Tibial nerve (tissue), 4 donors: ENCODE data around the gene DKC1. TPM values are rescaled to one million over a fixed set of nuclear protein-coding genes. Genes with fewer than 3 reads are reported as not detected.

Experiments
- DNase-seq, 2 donors: peaks; one replicate each; pipeline ENCODE4 v3.0.0-alpha.2; 2019; ENCODE audit warnings: low spot score in 2 of 2
- H3K27ac ChIP-seq, 4 donors: fragments of 200-600 bp; sonication (generic) in 3 of 4; one replicate each; pipeline ENCODE4 v1.5.1; 2017 to 2019; ENCODE audit warnings: mild to moderate bottlenecking in 1 of 4
- H3K27me3 ChIP-seq, 2 donors: fragments of 200-600 bp; sonication (generic) in 1 of 2; one replicate each; pipeline versions ENCODE4 v1.5.1 to v1.6.0; 2017 to 2019
- H3K36me3 ChIP-seq, 3 donors: fragments of 200-600 bp; sonication (generic); one replicate each; pipeline ENCODE4 v1.5.1; 2018 to 2019
- H3K4me1 ChIP-seq, 4 donors: fragments of 200-600 bp; sonication (generic) in 3 of 4; one replicate each; pipeline ENCODE4 v1.5.1; 2017 to 2019
- H3K4me3 ChIP-seq, 4 donors: fragments of 200-600 bp; sonication (generic) in 3 of 4; one replicate each; pipeline ENCODE4 v1.5.1; 2017 to 2019; ENCODE audit warnings: mild to moderate bottlenecking in 1 of 4, moderate library complexity in 1 of 4
- H3K9me3 ChIP-seq, 4 donors: fragments of 200-600 bp; sonication (generic) in 3 of 4; one replicate each; pipeline ENCODE4 v1.5.1; 2017 to 2019
- CTCF ChIP-seq, 5 experiments: fragments of 200-600 bp in 3 of 5; fragments of 450-650 bp in 2 of 5; sonication (generic) in 3 of 5; IDR thresholded peaks; one replicate each; pipeline ENCODE4 v1.5.1; 2016 to 2019; ENCODE audit warnings: antibody characterized with exemption in 5 of 5, mild to moderate bottlenecking in 3 of 5, moderate library complexity in 2 of 5
- EP300 ChIP-seq, 2 donors: sonication (generic); formaldehyde crosslinking; IDR thresholded peaks; one replicate each; pipeline ENCODE4 v1.6.1; 2017; ENCODE audit warnings: antibody characterized with exemption in 2 of 2, mild to moderate bottlenecking in 1 of 2
- POLR2A ChIP-seq, 2 donors: fragments of 450-650 bp; IDR thresholded peaks; one replicate each; pipeline ENCODE4 v1.6.1; 2017; ENCODE audit warnings: antibody characterized with exemption in 2 of 2, mild to moderate bottlenecking in 2 of 2, moderate library complexity in 2 of 2
- WGBS, 2 donors: methylation state at CpG; one replicate each; pipeline ENCODE4 v1.1.5; 2018; 5-methylcytosine and 5-hydroxymethylcytosine counted together
- total RNA-seq, 4 donors: library from RNA; depleted of rRNA; stranded (reverse); fragments of >200 nt; gene quantifications; one replicate each; pipeline ENCODE4 v1.1.0, GENCODE V29; 2016

DKC1 gene
- total RNA-seq, 4 donors from 2014 or later: 24.1 to 37.8 (median 29.4) TPM

- TF ChIP-seq EP300 (IDR thresholded peaks at IDR 0.05) (peak in 1 of 2 donors; percentile 49), CTCF (IDR thresholded peaks at IDR 0.05) (no peak), POLR2A (IDR thresholded peaks at IDR 0.05) (no peak)
- DNase-seq: peak in 1 of 2 donors; percentile 52
- Histone ChIP-seq H3K4me1 (peaks cover 0 to 73% (median 22%) of the 10 kb centered on the region in 4 donors), H3K27me3 (no peaks in the 10 kb centered on the region), H3K36me3 (no peaks in the 10 kb centered on the region), H3K27ac (peak overlapping the region in 3 of 4 donors; percentile 66 to 83 (median 71)), H3K9me3 (no peaks in the 10 kb centered on the region), H3K4me3 (no peak overlapping the region)
- 53 to 59% methylated on average over 4 to 7 of the region's 7 CpGs for WGBS, 2 donors
These were observed 26.8 kb upstream of the DKC1 start for GRCh38 chrX:154735695-154736393.

- no peaks in the 10 kb centered on the region for H3K36me3 ChIP-seq
- peaks cover 0 to 60% (median 16%) of the 10 kb centered on the region in 4 donors for H3K4me1 ChIP-seq
These were observed 25.5 kb upstream of the DKC1 start for GRCh38 chrX:154737136-154737535.

DNA sequence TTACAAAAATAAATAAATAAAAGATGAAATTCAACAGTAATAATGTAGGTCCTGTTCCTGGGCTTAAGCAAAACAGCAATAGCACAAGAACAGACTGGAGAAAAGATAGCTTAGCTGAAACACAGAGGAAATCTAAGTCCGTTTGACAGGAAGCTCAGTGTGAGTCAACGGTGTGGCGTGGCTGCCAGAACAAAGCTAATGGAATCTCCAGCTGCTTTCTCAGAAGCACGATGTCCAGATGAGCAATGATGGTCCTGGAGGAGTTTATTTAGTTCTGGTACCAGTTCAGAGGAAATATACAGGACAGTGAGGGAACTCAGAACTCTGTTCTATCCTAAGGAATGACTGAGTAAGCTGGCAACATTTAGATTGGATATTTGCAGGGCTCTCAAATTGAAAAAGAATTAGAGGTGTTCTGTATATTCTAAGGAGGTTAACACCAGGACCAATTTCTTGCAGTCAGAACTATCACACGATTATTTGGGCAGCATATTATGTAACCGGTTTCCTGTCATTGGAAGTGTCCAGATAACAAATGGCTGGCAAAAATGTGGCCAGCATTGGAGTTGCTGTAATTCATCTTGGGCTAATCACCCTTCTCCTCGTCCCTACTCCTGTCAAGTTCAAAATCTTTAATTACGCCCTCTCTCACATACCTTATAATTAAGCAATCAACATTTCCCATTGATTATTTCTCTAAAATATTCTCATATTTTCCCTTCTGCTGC is 24.5 kb upstream of the DKC1 start:
- 46 to 51% methylated on average over 8 of the region's 8 CpGs for WGBS, 2 donors
- Histone ChIP-seq H3K9me3 (no peaks in the 10 kb centered on the region), H3K27me3 (no peaks in the 10 kb centered on the region), H3K4me1 (peaks cover 0 to 49% (median 12%) of the 10 kb centered on the region in 4 donors), H3K36me3 (no peaks in the 10 kb centered on the region), H3K27ac (peak overlapping the region in 3 of 4 donors; percentile 19 to 83 (median 33)), H3K4me3 (no peak overlapping the region)
- DNase-seq: no peak
- TF ChIP-seq EP300 (IDR thresholded peaks at IDR 0.05) (peak in 1 of 2 donors; percentile 48), CTCF (IDR thresholded peaks at IDR 0.05) (no peak), POLR2A (IDR thresholded peaks at IDR 0.05) (no peak)

More at GRCh38 chrX:154737136-154737535, 25.5 kb upstream of the DKC1 start:
- H3K27me3 ChIP-seq: no peaks in the 10 kb centered on the region
- no peak overlapping the region for H3K4me3 ChIP-seq
- H3K27ac ChIP-seq: peak overlapping the region in 2 of 4 donors; percentile 33 to 83
- 91 to 96% methylated on average over 5 of the region's 5 CpGs for WGBS, 2 donors
- TF ChIP-seq EP300 (IDR thresholded peaks at IDR 0.05) (no peak), POLR2A (IDR thresholded peaks at IDR 0.05) (no peak), CTCF (IDR thresholded peaks at IDR 0.05) (no peak)
- DNase-seq: no peak
- no peaks in the 10 kb centered on the region for H3K9me3 ChIP-seq

DNA sequence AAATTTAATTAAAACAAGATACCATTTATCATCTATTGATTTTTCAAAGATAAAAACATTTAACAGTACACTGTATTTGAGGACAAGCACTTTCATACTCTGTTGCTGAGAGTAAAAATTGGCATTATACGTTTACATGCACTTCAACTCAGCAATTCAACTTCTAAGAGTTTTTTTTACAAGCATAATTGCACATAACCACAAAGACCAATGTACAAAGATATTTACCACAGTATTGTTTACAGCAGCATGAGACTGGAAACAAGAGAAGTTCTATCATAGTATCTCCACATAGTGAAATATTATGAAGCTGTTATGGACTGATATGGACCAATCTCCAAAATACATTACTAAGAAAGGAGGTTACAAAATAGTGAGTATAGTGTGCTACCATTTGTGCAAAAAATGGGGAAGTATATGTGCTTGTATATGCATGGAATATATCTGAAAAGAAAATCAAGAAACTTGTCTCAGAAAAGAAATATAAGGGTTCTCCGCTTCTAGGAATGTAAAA is 22.7 kb upstream of the DKC1 start:
- Histone ChIP-seq H3K4me3 (no peak overlapping the region), H3K36me3 (no peaks in the 10 kb centered on the region), H3K4me1 (peaks cover 0 to 31% (median 9%) of the 10 kb centered on the region in 4 donors), H3K9me3 (no peaks in the 10 kb centered on the region), H3K27ac (no peak overlapping the region), H3K27me3 (no peaks in the 10 kb centered on the region)
- no peak for TF ChIP-seq EP300 (IDR thresholded peaks at IDR 0.05)
- no peak for TF ChIP-seq POLR2A (IDR thresholded peaks at IDR 0.05)
- TF ChIP-seq CTCF (IDR thresholded peaks at IDR 0.05): no peak
- 71 to 83% methylated on average over 2 of the region's 2 CpGs for WGBS, 2 donors
- DNase-seq: no peak

DNA sequence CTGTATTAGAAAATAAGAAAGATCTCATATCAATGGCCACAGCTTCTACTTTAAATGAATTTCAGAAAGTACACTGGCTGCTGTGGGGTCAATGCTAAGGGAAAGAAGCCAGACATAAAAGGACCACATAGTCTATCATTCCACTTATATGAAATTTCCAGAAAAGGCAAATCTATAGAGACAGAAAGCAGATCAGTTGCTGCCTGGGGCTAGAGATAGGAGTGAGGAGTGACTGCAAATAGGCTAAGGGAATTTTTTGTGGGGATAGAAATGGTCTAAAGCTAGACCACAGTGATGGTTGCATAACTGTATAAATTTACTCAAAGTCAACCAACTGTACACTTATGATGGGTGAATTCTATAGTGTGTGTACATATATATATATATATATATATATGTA is 20.1 kb upstream of the DKC1 start:
- H3K27ac ChIP-seq: no peak overlapping the region
- TF ChIP-seq EP300 (IDR thresholded peaks at IDR 0.05): no peak
- TF ChIP-seq POLR2A (IDR thresholded peaks at IDR 0.05): no peak
- TF ChIP-seq CTCF (IDR thresholded peaks at IDR 0.05): no peak
- H3K4me1 ChIP-seq: peaks cover 0 to 10% (median 0%) of the 10 kb centered on the region in 4 donors
- H3K4me3 ChIP-seq: no peak overlapping the region
- H3K36me3 ChIP-seq: no peaks in the 10 kb centered on the region
- no peaks in the 10 kb centered on the region for H3K27me3 ChIP-seq
- H3K9me3 ChIP-seq: no peaks in the 10 kb centered on the region
- no peak for DNase-seq
